H1 (cell line): ENCODE data around the gene VWA1. TPM values are rescaled to one million over a fixed set of nuclear protein-coding genes. Genes with fewer than 3 reads are reported as not detected.

Experiments
- polyA plus RNA-seq, 7 experiments: library from polyadenylated mRNA; depleted of rRNA in 3 of 7; stranded (reverse) in 5 of 7; unstranded in 2 of 7; fragments of >200 nt in 5 of 7; fragments of 200-250 nt in 2 of 7; gene quantifications; 1 replicate in 5 of 7; 2 replicates in 1 of 7; 4 replicates in 1 of 7; pipeline versions ENCODE4 v1.2.1 to v1.2.3, GENCODE V29; 2011 to 2013; ENCODE audit warnings: missing spikeins in 2 of 7, mixed read lengths in 2 of 7
- total RNA-seq: library from RNA; stranded (reverse); fragmentation: NEBNext Ultra II Directional; extraction: Animal tissue kit (Norgen Biotek cat#: 25700); gene quantifications from 2 replicates; pipeline ENCODE4 v1.2.1, GENCODE V29; 2021
- TF ChIP-seq, protein P1 (sequence below): fragments of 300-600 bp; sonication (generic); IDR thresholded peaks from 2 replicates; pipeline ENCODE4 v1.7.1; 2012; ENCODE audit warnings: low read length, moderate library complexity, mild to moderate bottlenecking, inconsistent platforms; ENCODE audit not compliant: insufficient replicate concordance

Gene VWA1
- total and polyA plus RNA-seq, 2 of the 8 experiments (the other 6 are each of a cell fraction or from before 2014, with no cell fraction given) = 16.0 to 36.6 TPM

GRCh38 chr1:1385931-1386330 lies 49.6 kb upstream of the VWA1 start (continued):
- TF ChIP-seq, protein P1, sequence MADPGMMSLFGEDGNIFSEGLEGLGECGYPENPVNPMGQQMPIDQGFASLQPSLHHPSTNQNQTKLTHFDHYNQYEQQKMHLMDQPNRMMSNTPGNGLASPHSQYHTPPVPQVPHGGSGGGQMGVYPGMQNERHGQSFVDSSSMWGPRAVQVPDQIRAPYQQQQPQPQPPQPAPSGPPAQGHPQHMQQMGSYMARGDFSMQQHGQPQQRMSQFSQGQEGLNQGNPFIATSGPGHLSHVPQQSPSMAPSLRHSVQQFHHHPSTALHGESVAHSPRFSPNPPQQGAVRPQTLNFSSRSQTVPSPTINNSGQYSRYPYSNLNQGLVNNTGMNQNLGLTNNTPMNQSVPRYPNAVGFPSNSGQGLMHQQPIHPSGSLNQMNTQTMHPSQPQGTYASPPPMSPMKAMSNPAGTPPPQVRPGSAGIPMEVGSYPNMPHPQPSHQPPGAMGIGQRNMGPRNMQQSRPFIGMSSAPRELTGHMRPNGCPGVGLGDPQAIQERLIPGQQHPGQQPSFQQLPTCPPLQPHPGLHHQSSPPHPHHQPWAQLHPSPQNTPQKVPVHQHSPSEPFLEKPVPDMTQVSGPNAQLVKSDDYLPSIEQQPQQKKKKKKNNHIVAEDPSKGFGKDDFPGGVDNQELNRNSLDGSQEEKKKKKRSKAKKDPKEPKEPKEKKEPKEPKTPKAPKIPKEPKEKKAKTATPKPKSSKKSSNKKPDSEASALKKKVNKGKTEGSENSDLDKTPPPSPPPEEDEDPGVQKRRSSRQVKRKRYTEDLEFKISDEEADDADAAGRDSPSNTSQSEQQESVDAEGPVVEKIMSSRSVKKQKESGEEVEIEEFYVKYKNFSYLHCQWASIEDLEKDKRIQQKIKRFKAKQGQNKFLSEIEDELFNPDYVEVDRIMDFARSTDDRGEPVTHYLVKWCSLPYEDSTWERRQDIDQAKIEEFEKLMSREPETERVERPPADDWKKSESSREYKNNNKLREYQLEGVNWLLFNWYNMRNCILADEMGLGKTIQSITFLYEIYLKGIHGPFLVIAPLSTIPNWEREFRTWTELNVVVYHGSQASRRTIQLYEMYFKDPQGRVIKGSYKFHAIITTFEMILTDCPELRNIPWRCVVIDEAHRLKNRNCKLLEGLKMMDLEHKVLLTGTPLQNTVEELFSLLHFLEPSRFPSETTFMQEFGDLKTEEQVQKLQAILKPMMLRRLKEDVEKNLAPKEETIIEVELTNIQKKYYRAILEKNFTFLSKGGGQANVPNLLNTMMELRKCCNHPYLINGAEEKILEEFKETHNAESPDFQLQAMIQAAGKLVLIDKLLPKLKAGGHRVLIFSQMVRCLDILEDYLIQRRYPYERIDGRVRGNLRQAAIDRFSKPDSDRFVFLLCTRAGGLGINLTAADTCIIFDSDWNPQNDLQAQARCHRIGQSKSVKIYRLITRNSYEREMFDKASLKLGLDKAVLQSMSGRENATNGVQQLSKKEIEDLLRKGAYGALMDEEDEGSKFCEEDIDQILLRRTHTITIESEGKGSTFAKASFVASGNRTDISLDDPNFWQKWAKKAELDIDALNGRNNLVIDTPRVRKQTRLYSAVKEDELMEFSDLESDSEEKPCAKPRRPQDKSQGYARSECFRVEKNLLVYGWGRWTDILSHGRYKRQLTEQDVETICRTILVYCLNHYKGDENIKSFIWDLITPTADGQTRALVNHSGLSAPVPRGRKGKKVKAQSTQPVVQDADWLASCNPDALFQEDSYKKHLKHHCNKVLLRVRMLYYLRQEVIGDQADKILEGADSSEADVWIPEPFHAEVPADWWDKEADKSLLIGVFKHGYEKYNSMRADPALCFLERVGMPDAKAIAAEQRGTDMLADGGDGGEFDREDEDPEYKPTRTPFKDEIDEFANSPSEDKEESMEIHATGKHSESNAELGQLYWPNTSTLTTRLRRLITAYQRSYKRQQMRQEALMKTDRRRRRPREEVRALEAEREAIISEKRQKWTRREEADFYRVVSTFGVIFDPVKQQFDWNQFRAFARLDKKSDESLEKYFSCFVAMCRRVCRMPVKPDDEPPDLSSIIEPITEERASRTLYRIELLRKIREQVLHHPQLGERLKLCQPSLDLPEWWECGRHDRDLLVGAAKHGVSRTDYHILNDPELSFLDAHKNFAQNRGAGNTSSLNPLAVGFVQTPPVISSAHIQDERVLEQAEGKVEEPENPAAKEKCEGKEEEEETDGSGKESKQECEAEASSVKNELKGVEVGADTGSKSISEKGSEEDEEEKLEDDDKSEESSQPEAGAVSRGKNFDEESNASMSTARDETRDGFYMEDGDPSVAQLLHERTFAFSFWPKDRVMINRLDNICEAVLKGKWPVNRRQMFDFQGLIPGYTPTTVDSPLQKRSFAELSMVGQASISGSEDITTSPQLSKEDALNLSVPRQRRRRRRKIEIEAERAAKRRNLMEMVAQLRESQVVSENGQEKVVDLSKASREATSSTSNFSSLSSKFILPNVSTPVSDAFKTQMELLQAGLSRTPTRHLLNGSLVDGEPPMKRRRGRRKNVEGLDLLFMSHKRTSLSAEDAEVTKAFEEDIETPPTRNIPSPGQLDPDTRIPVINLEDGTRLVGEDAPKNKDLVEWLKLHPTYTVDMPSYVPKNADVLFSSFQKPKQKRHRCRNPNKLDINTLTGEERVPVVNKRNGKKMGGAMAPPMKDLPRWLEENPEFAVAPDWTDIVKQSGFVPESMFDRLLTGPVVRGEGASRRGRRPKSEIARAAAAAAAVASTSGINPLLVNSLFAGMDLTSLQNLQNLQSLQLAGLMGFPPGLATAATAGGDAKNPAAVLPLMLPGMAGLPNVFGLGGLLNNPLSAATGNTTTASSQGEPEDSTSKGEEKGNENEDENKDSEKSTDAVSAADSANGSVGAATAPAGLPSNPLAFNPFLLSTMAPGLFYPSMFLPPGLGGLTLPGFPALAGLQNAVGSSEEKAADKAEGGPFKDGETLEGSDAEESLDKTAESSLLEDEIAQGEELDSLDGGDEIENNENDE = no peak
